ENCODE data around the gene S100A12.
"Not testable (repeated sequence)": the region's sequence is repeated elsewhere in the genome, so short reads cannot be mapped to it uniquely, and the experiment has no call there.

S100A12 gene

GRCh38 chr1:153349363-153350320 lies 25.8 kb downstream of the S100A12 start:
- no peak for DNase-seq

- DNase-seq = no peak
Measured at GRCh38 chr1:153348511-153349362, 26.7 kb downstream of the S100A12 start, which contains the start of gene PGLYRP4. Gene PGLYRP4 (minus strand): TSS chr1:153348841. CDS start chr1:153347932, 909 bp downstream.

GRCh38 chr1:153347856-153348255 lies 27.6 kb downstream of the S100A12 start:
- DNase-seq = no peak

- not testable (repeated sequence) for DNase-seq
Measured at GRCh38 chr1:153347049-153347448, 28.4 kb downstream of the S100A12 start.

- DNase-seq = no peak
Measured at GRCh38 chr1:153346077-153346723, 29.2 kb downstream of the S100A12 start.

GRCh38 chr1:153345187-153346076 lies 30.0 kb downstream of the S100A12 start:
- no peak for DNase-seq

- DNase-seq = no peak
Measured at GRCh38 chr1:153344718-153345025, 30.7 kb downstream of the S100A12 start.

- DNase-seq = no peak
Measured at GRCh38 chr1:153343811-153344717, 31.4 kb downstream of the S100A12 start.

- DNase-seq = no peak
Measured at GRCh38 chr1:153343040-153343681, 32.3 kb downstream of the S100A12 start.

- no peak for DNase-seq
Measured at GRCh38 chr1:153342178-153342577, 33.2 kb downstream of the S100A12 start.

GRCh38 chr1:153341431-153341934 lies 33.9 kb downstream of the S100A12 start:
- DNase-seq = no peak

- DNase-seq = no peak
Measured at GRCh38 chr1:153340356-153340755, 35.1 kb downstream of the S100A12 start.

GRCh38 chr1:153339802-153340201 lies 35.6 kb downstream of the S100A12 start:
- no peak for DNase-seq

GRCh38 chr1:153337980-153338853 lies 37.2 kb downstream of the S100A12 start:
- no peak for DNase-seq

- DNase-seq = no peak
Measured at GRCh38 chr1:153336650-153337049, 38.8 kb downstream of the S100A12 start.

GRCh38 chr1:153333902-153334301 lies 41.5 kb downstream of the S100A12 start:
- no peak for DNase-seq

GRCh38 chr1:153324912-153325311 lies 50.5 kb downstream of the S100A12 start:
- DNase-seq = no peak

Measured in right forelimb (tissue), 1 donor.